IMR-90 (cell line): ENCODE data around the gene KIF4B. TPM values are rescaled to one million over a fixed set of nuclear protein-coding genes. Genes with fewer than 3 reads are reported as not detected.

Experiments
- ATAC-seq: fragments of 200-7000 bp; cut with Tn5 transposase; 2 replicates; pipeline ENCODE4 v1.9.1; 2020; ENCODE audit warnings: low read depth, mild to moderate bottlenecking, moderate library complexity
- BruUV-seq: library from RNA; stranded (reverse); fragments of 400-500 nt; replicated peaks from 2 replicates; lab custom pipeline; 2021; lab: Mats Ljungman, UMichigan
- CTCF ChIA-PET: fragments of 300-600 bp; formaldehyde crosslinking; extraction: SDS; loops from one replicate; lab custom pipeline; 2021; ENCODE audit warnings: antibody characterized with exemption; lab: Yijun Ruan, JAX
- POLR2A ChIA-PET: fragments of 300-600 bp; sonication (Branson Sonifier 250); formaldehyde crosslinking; loops from one replicate; lab custom pipeline; 2022; ENCODE audit warnings: antibody characterized with exemption; ENCODE audit not compliant: unreplicated experiment; lab: Charles Lee
- DNase-seq: peaks from one replicate; pipeline ENCODE4 v3.0.0; 2013
- H2AFZ ChIP-seq: replicated peaks from 2 replicates; pipeline ENCODE3; 2013; ENCODE audit warnings: low read length, mild to moderate bottlenecking; ENCODE audit not compliant: poor library complexity
- H2AK5ac ChIP-seq: 2 replicates; pipeline ENCODE4 v1.6.1; 2013; ENCODE audit warnings: low read depth, low read length, inconsistent platforms
- H2AK9ac ChIP-seq: replicated peaks from 2 replicates; pipeline ENCODE3; 2013; ENCODE audit warnings: mild to moderate bottlenecking, low read depth, low read length, moderate library complexity; ENCODE audit not compliant: poor library complexity
- H2BK120ac ChIP-seq: 2 replicates; pipeline ENCODE4 v1.6.1; 2013; ENCODE audit warnings: low read depth, low read length, inconsistent platforms
- H2BK15ac ChIP-seq: 3 replicates; pipeline ENCODE4 v1.6.1; 2013; ENCODE audit warnings: low read depth, low read length, inconsistent platforms
- H2BK20ac ChIP-seq: 2 replicates; pipeline ENCODE4 v1.6.1; 2013; ENCODE audit warnings: low read depth, mild to moderate bottlenecking, inconsistent platforms, low read length, moderate library complexity
- H2BK5ac ChIP-seq: 2 replicates; pipeline ENCODE4 v1.6.1; 2013; ENCODE audit warnings: mild to moderate bottlenecking, low read depth, low read length, inconsistent platforms; ENCODE audit not compliant: poor library complexity, severe bottlenecking
- H3K14ac ChIP-seq: replicated peaks from 2 replicates; pipeline ENCODE4 v1.6.1; 2013; ENCODE audit warnings: low read depth, low read length, inconsistent platforms
- H3K18ac ChIP-seq: 2 replicates; pipeline ENCODE4 v1.6.1; 2013; ENCODE audit warnings: low read depth, low read length, control low read depth
- H3K23ac ChIP-seq: 2 replicates; pipeline ENCODE4 v1.6.1; 2013; ENCODE audit warnings: low read depth, low read length, inconsistent platforms
- H3K27ac ChIP-seq: 2 replicates; pipeline ENCODE4 v1.5.1; 2013; ENCODE audit warnings: mild to moderate bottlenecking, control low read depth, low read length; ENCODE audit not compliant: insufficient read depth
- H3K27me3 ChIP-seq: 2 replicates; pipeline ENCODE4 v1.6.1; 2013; ENCODE audit warnings: low read length; ENCODE audit not compliant: control insufficient read depth, insufficient read depth
- H3K36me3 ChIP-seq: 2 replicates; pipeline ENCODE4 v1.6.1; 2013; ENCODE audit warnings: low read length, mixed read lengths; ENCODE audit not compliant: control insufficient read depth, insufficient read depth
- H3K4ac ChIP-seq: 2 replicates; pipeline ENCODE4 v1.6.1; 2013; ENCODE audit warnings: low read depth, low read length, inconsistent platforms
- H3K4me1 ChIP-seq: 2 replicates; pipeline ENCODE4 v1.6.1; 2013; ENCODE audit warnings: low read length, mixed read lengths; ENCODE audit not compliant: control insufficient read depth, insufficient read depth
- H3K4me2 ChIP-seq: 2 replicates; pipeline ENCODE4 v1.6.1; 2013; ENCODE audit warnings: low read depth, mild to moderate bottlenecking, control low read depth, low read length, moderate library complexity
- H3K4me3 ChIP-seq: 2 replicates; pipeline ENCODE4 v1.5.1; 2013; ENCODE audit warnings: low read depth, mild to moderate bottlenecking, control low read depth, low read length, moderate library complexity; ENCODE audit not compliant: insufficient read depth
- H3K56ac ChIP-seq: 2 replicates; pipeline ENCODE4 v1.6.1; 2013; ENCODE audit warnings: low read length, inconsistent platforms; ENCODE audit not compliant: insufficient read depth; ENCODE audit errors: extremely low read depth
- H3K79me1 ChIP-seq, 2 experiments: 2 replicates each; pipeline ENCODE4 v1.6.1; 2013; ENCODE audit warnings: low read length in 2 of 2, inconsistent platforms in 1 of 2, low read depth in 1 of 2
- H3K9ac ChIP-seq: 2 replicates; pipeline ENCODE4 v1.6.1; 2013; ENCODE audit warnings: low read depth, low read length, control low read depth
- H3K9me1 ChIP-seq: 2 replicates; pipeline ENCODE4 v1.6.1; 2013; ENCODE audit warnings: low read length, inconsistent platforms; ENCODE audit not compliant: insufficient read depth
- H3K9me3 ChIP-seq: 2 replicates; pipeline ENCODE4 v1.6.1; 2013; ENCODE audit warnings: low read length; ENCODE audit not compliant: control insufficient read depth, insufficient read depth
- H4K20me1 ChIP-seq: 2 replicates; pipeline ENCODE4 v1.6.1; 2013; ENCODE audit warnings: low read length, inconsistent platforms; ENCODE audit not compliant: insufficient read depth
- H4K5ac ChIP-seq: 2 replicates; pipeline ENCODE4 v1.6.1; 2013; ENCODE audit warnings: mild to moderate bottlenecking, low read depth, low read length, control low read depth
- H4K8ac ChIP-seq, 2 experiments: 2 replicates each; pipeline ENCODE4 v1.6.1; 2013; ENCODE audit warnings: low read depth in 2 of 2, low read length in 2 of 2, control low read depth in 1 of 2, inconsistent platforms in 1 of 2
- H4K91ac ChIP-seq: 2 replicates; pipeline ENCODE4 v1.6.1; 2013; ENCODE audit warnings: low read depth, low read length, inconsistent platforms; ENCODE audit not compliant: insufficient read depth
- BHLHE40 ChIP-seq: fragments of 150-350 bp; IDR thresholded peaks from 2 replicates; pipeline ENCODE4 v1.6.1; 2016; ENCODE audit warnings: mild to moderate bottlenecking, low read depth, low read length
- CEBPB ChIP-seq: IDR thresholded peaks from 2 replicates; pipeline ENCODE4 v1.6.1; 2012; ENCODE audit warnings: low read depth, low read length, improper control_type of control experiment
- CHD1 ChIP-seq: IDR thresholded peaks from 2 replicates; pipeline ENCODE4 v1.6.1; 2012; ENCODE audit warnings: low read depth, low read length, improper control_type of control experiment
- ELK1 ChIP-seq: fragments of 150-350 bp; IDR thresholded peaks from 2 replicates; pipeline ENCODE4 v1.6.1; 2016; ENCODE audit warnings: low read depth, mild to moderate bottlenecking, low read length, moderate library complexity, borderline replicate concordance
- FOS ChIP-seq: fragments of 150-350 bp; IDR thresholded peaks from 2 replicates; pipeline ENCODE4 v1.6.1; 2016; ENCODE audit warnings: low read depth, low read length
- MAFK ChIP-seq: IDR thresholded peaks from 2 replicates; pipeline ENCODE4 v1.6.1; 2012; ENCODE audit warnings: low read depth, low read length, improper control_type of control experiment
- MAZ ChIP-seq: IDR thresholded peaks from 2 replicates; pipeline ENCODE4 v1.6.1; 2012; ENCODE audit warnings: low read depth, mild to moderate bottlenecking, low read length, improper control_type of control experiment, moderate library complexity, borderline replicate concordance
- MXI1 ChIP-seq: IDR thresholded peaks from 2 replicates; pipeline ENCODE4 v1.6.1; 2012; ENCODE audit warnings: low read depth, mild to moderate bottlenecking, low read length, moderate library complexity, borderline replicate concordance
- NFE2L2 ChIP-seq: fragments of 150-350 bp; IDR thresholded peaks from 2 replicates; pipeline ENCODE4 v1.6.1; 2016; ENCODE audit warnings: low read depth, mild to moderate bottlenecking, low read length
- POLR2A ChIP-seq: IDR thresholded peaks from 2 replicates; pipeline ENCODE4 v1.6.1; 2012; ENCODE audit warnings: mild to moderate bottlenecking, low read depth, low read length
- RAD21 ChIP-seq: IDR thresholded peaks from 2 replicates; pipeline ENCODE4 v1.6.1; 2012; ENCODE audit warnings: low read length, improper control_type of control experiment
- RCOR1 ChIP-seq: IDR thresholded peaks from 2 replicates; pipeline ENCODE4 v1.6.1; 2012; ENCODE audit warnings: mild to moderate bottlenecking, low read length, improper control_type of control experiment; ENCODE audit not compliant: insufficient replicate concordance
- RFX5 ChIP-seq: IDR thresholded peaks from 2 replicates; pipeline ENCODE4 v1.8.0; 2012; ENCODE audit warnings: low read depth, mild to moderate bottlenecking, low read length, moderate library complexity
- SMC3 ChIP-seq: fragments of 150-350 bp; IDR thresholded peaks from 2 replicates; pipeline ENCODE4 v1.6.1; 2016; ENCODE audit warnings: low read depth, mild to moderate bottlenecking, antibody characterized with exemption, low read length, moderate library complexity
- USF2 ChIP-seq: fragments of 150-350 bp; IDR thresholded peaks from 2 replicates; pipeline ENCODE4 v1.6.1; 2017; ENCODE audit warnings: mild to moderate bottlenecking, antibody characterized with exemption, low read length, low read depth
- WGBS, 2 experiments: methylation state at CpG; one replicate each; pipeline versions ENCODE4 v1.1.5 to v1.1.7; 2013; ENCODE audit warnings: missing lambda C conversion rate in 2 of 2; ENCODE audit not compliant: insufficient read length in 1 of 2; ENCODE audit errors: extremely low coverage in 2 of 2; 5-methylcytosine and 5-hydroxymethylcytosine counted together
- dilution Hi-C: fragments of 300-500 bp; cut with HindIII; formaldehyde crosslinking; loops from one replicate; pipeline ENCODE4 v1.14.3; 2018; ENCODE audit warnings: low sequenced_read_pairs; ENCODE audit not compliant: unreplicated experiment
- in situ Hi-C: fragments of 300-500 bp; cut with MboI; formaldehyde crosslinking; loops from 3 replicates; pipeline ENCODE4 v1.14.3; 2019; ENCODE audit warnings: low sequenced_read_pairs, inconsistent platforms, mixed read lengths
- intact Hi-C: fragments of 100-400 bp; cut with micrococcal nuclease; formaldehyde crosslinking; loops from 2 replicates; pipeline ENCODE4 v1.10.0; 2022
- polyA plus RNA-seq, 3 experiments: library from polyadenylated mRNA; depleted of rRNA; stranded (reverse); fragments of >200 nt; gene quantifications; 2 replicates each; pipeline ENCODE4 v1.2.3, GENCODE V29; 2012; ENCODE audit warnings: low replicate concordance in 1 of 3
- total RNA-seq: library from RNA; depleted of rRNA; stranded (reverse); fragments of >200 nt; gene quantifications from 2 replicates; pipeline ENCODE4 v1.2.3, GENCODE V29; 2012
- TF ChIP-seq, protein P1 (sequence below): conservative IDR thresholded peaks from 2 replicates; pipeline ENCODE4 v1.5.1; 2012; ENCODE audit warnings: mild to moderate bottlenecking, low read depth, low read length, improper control_type of control experiment

The KIF4B gene
- total and polyA plus RNA-seq, 2 of the 4 experiments (the other 2 are of a cell fraction) = under 0.01 to 0.03 TPM

- in situ Hi-C loops (no loop called here), dilution Hi-C loops (no loop called here), intact Hi-C loops (no loop called here)
- DNase-seq (no peak), ATAC-seq (no peak)
- no peaks in the 10 kb centered on the region for H4K20me1 ChIP-seq
- H3K79me1 ChIP-seq = no peaks in the 10 kb centered on the region
- no CpG with 5 or more reads among the region's 4 CpGs for WGBS, 2 experiments
- H4K5ac ChIP-seq = no peak overlapping the region
- no peak overlapping the region for H2BK120ac ChIP-seq
- no peak overlapping the region for H3K4ac ChIP-seq
- no peak overlapping the region for H3K23ac ChIP-seq
- no peaks in the 10 kb centered on the region for H3K4me1 ChIP-seq
- no peak overlapping the region for H3K4me2 ChIP-seq
- H3K9ac ChIP-seq = no peak overlapping the region
- H2AFZ ChIP-seq = no peak overlapping the region
- H3K18ac ChIP-seq = no peak overlapping the region
- TF ChIP-seq POLR2A (no peak), RAD21 (no peak), RFX5 (no peak), USF2 (no peak), MAFK (no peak), SMC3 (no peak), MXI1 (no peak), MAZ (no peak), BHLHE40 (no peak), CHD1 (no peak), ELK1 (no peak), FOS (no peak), CEBPB (no peak), NFE2L2 (no peak), RCOR1 (no peak)
- TF ChIP-seq, protein P1, sequence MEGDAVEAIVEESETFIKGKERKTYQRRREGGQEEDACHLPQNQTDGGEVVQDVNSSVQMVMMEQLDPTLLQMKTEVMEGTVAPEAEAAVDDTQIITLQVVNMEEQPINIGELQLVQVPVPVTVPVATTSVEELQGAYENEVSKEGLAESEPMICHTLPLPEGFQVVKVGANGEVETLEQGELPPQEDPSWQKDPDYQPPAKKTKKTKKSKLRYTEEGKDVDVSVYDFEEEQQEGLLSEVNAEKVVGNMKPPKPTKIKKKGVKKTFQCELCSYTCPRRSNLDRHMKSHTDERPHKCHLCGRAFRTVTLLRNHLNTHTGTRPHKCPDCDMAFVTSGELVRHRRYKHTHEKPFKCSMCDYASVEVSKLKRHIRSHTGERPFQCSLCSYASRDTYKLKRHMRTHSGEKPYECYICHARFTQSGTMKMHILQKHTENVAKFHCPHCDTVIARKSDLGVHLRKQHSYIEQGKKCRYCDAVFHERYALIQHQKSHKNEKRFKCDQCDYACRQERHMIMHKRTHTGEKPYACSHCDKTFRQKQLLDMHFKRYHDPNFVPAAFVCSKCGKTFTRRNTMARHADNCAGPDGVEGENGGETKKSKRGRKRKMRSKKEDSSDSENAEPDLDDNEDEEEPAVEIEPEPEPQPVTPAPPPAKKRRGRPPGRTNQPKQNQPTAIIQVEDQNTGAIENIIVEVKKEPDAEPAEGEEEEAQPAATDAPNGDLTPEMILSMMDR = no peak
- H4K91ac ChIP-seq = no peak overlapping the region
- no peak overlapping the region for H2AK5ac ChIP-seq
- no peak overlapping the region for H2BK15ac ChIP-seq
- H3K9me3 ChIP-seq = no peaks in the 10 kb centered on the region
- ChIA-PET CTCF (no interaction called here), POLR2A (no interaction called here)
- no peak overlapping the region for H3K27ac ChIP-seq
- no peaks in the 10 kb centered on the region for H3K9me1 ChIP-seq
- no peak overlapping the region for H3K56ac ChIP-seq
- H3K14ac ChIP-seq = no peak overlapping the region
- H3K36me3 ChIP-seq = no peaks in the 10 kb centered on the region
- H2AK9ac ChIP-seq = no peak overlapping the region
- no peak overlapping the region for H4K8ac ChIP-seq
- H2BK5ac ChIP-seq = no peak overlapping the region
- no peak overlapping the region for H3K4me3 ChIP-seq
- H3K27me3 ChIP-seq = no peaks in the 10 kb centered on the region
- no peak overlapping the region for H2BK20ac ChIP-seq
- no TSS peak for BruUV-seq
These were observed 17.9 kb upstream of the KIF4B start for GRCh38 chr5:154995679-154996078.
